Left renal pelvis (tissue), 4 donors: Measurements from ENCODE around the gene SGMS2. TPM values are rescaled to one million over a fixed set of nuclear protein-coding genes. Genes with fewer than 3 reads are reported as not detected.

Experiments used
- DNase-seq, 4 donors: peaks; one replicate each; pipeline ENCODE4 v3.0.0-alpha.2; 2013; ENCODE audit warnings: low read depth in 4 of 4, low spot score in 3 of 4
- polyA plus RNA-seq, 4 donors: library from polyadenylated mRNA; unstranded; fragments of 120-200 nt; gene quantifications; one replicate each; pipeline ENCODE4 v1.2.1, GENCODE V29; 2013; ENCODE audit not compliant: insufficient read length in 4 of 4

SGMS2 gene
- polyA plus RNA-seq, 4 donors, result 14.9 to 17.1 (median 15.2) TPM

GRCh38 chr4:107956011-107956410, 131.3 kb downstream of the SGMS2 start:
- no peak for DNase-seq

Other genes starting within 250 kb of the SGMS2 start
- gene PAPSS1, start 104.7 kb upstream of the SGMS2 start, polyA plus RNA-seq, result 100 to 1,000 TPM in 1 of 4 donors, 10 to 100 TPM in 3; 72.7 to 103 (median 82.7) TPM
- gene CYP2U1, start 106.6 kb downstream of the SGMS2 start, polyA plus RNA-seq, result 1 to 10 TPM; 4.4 to 8.7 (median 6.2) TPM
- 100 to 1,000 TPM in 1 of 4 donors, 10 to 100 TPM in 3; 64.3 to 106 (median 93.9) TPM for gene HADH, start 165.0 kb downstream of the SGMS2 start, polyA plus RNA-seq